Measurements from ENCODE around the gene METTL14.

METTL14 gene

DNA sequence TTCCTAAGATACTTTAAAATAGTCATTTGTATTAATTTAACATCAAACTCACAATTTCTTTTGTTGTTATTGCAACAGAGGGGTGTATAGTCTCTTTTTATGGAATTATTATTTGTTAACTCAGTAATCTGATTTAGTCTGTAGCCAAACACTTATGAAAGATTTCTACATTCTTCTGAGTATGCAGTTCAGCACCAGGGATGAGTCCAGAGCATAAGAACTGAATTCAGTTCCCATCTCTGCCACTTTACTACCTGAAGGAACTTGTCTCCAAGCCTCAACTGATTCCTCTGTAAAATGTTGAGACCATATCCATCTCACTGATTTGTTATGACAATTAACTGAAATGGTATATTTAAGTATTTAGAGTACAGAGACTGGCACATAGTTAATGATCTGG lies 45.5 kb downstream of the METTL14 start:
- in situ Hi-C loops (cut with MboI; ENCODE audit: low pct_unique_long_range_greater_than_20kb, low sequenced_read_pairs) = no loop called here
- no peak for DNase-seq

DNA sequence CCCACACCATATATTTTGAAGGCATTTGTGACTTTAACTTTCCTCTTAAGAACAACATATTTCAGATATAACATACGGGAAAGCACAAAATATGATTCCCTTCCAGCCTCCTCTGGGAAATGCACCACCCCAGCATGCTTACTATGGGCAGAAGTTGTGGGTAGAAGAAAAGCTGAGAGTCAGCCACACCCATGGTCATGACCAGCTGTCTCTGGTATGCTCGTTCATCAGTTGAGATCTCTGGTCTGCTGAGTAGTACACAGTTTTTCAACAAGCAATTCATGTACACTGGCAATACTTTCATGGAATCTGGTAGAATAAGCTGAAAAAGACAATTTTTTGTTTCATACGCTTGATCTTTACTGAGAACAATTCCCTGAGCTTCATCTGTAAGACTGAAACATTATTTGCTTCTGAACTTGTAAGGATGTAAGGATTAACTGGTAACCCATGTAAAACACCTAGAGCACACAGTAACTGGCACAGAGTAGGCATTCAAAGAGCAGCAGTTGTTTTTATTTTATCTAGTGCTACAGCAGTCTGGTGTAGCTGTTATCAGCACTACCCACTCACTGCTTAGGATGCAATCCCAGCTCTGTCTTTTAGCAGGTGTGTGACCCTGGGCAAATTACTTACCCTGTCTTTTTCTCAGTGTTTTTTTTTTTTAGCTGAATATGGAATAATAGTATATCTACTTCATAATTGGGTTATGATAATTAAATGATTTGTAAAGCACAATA lies 47.6 kb downstream of the METTL14 start:
- in situ Hi-C loops (cut with MboI; ENCODE audit: low pct_unique_long_range_greater_than_20kb, low sequenced_read_pairs) = no loop called here
- no peak for DNase-seq

DNA sequence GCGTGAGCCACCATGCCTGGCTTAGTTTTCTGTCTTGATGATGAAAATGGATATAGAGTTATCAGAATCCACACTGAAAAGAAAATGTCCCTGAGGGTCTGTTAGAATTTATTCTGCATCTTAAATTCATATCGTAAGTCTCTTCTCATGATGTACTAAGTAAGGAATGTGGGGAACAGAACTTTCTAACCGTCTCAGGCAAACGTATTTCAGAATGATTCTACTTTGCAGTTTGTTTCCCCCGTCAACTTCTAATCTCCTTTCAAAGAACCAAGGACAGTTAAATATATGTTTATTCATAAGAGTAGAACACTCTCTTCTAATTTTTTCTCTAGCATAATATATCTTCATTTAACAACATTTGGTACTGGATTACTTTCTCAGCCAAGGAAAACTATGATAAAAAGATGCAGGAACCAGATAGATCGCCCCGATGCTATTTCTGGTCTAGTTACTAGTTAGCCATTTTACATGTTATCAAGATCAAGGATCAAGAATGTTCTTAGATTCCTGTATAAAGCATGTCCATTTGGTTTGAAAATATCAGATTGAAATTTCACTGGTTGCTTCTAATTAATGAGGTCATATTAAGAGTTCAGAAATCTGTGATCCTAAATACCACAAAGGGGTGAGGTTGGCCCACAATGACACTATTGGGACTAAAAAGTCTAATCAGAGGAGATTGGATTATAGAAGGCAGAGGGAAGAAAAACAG lies 49.5 kb downstream of the METTL14 start:
- DNase-seq = no peak
- in situ Hi-C loops (cut with MboI; ENCODE audit: low pct_unique_long_range_greater_than_20kb, low sequenced_read_pairs) = no loop called here

DNA sequence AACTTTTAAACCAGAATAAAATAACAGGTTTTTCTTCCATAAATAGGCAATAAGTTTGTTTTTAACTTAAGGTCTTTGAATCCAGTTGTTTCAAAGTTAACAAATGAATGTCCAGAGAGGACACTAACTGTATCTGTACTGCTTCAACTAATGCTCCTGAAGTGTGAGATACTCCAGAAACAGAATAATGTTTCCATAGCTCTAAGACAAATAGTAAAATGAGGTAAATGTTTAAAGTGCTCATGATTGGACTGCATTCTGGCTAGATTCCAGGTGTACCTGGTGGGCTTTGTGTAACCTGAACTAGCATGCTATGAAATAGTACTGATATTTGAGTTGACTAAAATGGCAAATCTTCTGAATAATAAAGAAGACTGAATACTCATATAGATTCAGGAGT lies 51.7 kb downstream of the METTL14 start:
- no peak for DNase-seq
- in situ Hi-C loops (cut with MboI; ENCODE audit: low pct_unique_long_range_greater_than_20kb, low sequenced_read_pairs) = no loop called here

DNA sequence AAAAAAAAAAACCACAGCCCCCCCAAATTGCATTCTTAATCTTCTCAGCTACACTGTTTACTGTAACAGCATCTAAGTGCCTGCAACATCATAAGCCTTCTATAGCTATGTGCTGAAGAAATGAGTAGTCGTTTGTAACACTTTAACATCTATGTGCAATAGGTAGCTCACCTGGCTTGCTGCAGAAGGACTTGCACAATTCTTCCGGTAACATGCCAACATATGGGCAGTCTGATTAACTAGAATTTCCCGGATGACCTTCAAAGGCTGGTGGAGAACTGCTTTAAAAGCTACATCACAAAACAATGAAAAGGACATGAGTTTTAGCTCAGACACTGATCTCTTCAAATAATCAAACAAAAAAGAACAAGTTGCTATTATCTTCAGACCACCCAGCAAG lies 52.9 kb downstream of the METTL14 start:
- DNase-seq = no peak
- in situ Hi-C loops (cut with MboI; ENCODE audit: low pct_unique_long_range_greater_than_20kb, low sequenced_read_pairs) = no loop called here

DNA sequence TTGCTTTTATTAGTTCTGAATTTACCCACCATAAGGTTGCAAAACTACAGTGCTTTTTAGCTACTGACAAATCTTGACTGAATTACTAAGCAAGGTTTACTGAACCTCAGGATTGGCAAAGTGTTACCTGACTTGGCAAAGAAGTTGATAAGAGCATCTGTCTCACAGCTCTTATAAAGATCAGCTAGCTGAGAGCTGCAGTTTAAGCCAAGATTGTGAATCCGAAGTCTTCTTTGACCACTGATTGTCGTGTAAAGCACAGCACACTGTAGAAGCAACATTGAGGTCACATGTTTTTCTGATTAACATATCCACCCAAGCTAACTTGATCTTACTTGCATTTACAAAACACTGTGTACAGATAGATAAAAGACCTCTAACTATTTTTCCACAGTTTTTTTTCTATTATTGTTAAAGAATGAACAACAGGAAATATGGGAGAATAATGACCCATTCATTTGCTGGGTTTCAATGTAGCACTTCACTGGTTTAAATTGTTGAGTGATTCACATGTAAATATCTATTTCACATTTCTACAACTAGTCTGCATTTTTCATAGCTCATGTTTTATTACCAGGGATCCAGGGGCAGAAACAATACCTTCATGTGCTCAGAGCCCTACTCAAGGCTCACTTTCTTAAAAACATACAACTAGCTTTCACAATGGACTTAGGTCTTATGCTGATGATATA lies 54.0 kb downstream of the METTL14 start:
- in situ Hi-C loops (cut with MboI; ENCODE audit: low pct_unique_long_range_greater_than_20kb, low sequenced_read_pairs) = no loop called here
- DNase-seq = no peak

DNA sequence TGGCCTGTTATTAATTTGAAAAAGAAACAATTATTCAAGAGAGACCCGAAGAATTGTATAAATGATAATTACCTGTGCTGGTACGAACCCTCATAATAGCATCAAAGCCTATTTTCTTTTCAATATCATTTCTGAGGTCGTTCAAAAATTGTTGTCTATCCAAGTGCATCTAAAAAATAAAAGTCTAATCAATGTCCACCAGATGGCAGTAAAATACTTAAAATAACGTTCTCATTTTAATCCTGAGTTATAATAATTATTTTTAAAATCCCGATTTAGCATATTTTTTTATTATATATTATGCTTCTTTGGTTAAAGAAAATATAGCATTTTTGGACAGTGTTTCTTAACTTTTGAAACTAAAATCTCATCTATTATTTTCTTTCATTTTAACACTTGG lies 55.7 kb downstream of the METTL14 start:
- no peak for DNase-seq

DNA sequence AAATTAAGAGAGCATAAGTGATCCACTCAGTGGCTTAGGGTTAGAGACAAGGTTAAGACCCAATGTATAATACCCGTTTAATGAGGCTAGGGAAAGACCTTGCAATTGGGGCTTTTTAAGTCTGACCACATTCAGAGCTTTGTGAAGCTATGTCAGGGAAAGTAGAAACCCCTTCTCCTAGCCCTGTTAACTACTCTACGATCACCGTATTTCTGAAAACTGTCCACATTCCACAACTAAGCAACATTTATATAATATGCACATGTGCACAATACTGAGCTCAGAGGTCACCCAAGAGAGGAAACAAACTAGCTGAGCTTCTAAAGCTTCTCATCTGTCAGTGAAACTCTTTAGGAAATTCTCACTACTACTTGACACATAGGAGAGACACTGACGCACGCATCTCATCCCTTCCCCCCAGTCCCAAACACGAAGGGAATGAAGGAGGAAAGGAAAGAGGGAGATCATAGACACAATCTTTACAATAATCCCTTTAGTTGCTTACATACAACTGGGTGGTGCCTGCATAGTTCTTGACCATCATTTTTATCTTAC lies 56.2 kb downstream of the METTL14 start:
- DNase-seq = no peak
- in situ Hi-C loops (cut with MboI; ENCODE audit: low pct_unique_long_range_greater_than_20kb, low sequenced_read_pairs) = no loop called here

More for the DNA sequence above, 55.7 kb downstream of the METTL14 start:
- in situ Hi-C loops (cut with MboI; ENCODE audit: low pct_unique_long_range_greater_than_20kb, low sequenced_read_pairs) = no loop called here

DNA sequence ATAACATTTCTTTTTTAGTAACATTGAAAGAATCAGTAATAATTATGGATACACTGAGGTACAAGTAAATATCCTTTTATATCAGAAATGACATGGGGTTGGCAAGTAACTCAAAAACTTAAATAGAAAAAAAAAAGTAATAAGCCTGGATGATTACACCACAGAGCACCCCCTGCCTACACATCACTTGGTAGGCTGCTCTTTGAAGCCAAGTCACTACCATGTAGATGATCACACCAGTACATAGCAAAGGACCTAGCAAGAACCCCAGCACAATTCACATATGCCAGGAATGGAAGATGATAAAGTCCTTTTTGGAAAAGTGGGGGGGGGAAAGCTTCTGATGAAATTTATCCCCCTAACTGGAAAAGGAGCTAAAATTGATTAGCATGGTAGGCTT lies 56.9 kb downstream of the METTL14 start:
- in situ Hi-C loops (cut with MboI; ENCODE audit: low pct_unique_long_range_greater_than_20kb, low sequenced_read_pairs) = no loop called here
- DNase-seq = no peak

DNA sequence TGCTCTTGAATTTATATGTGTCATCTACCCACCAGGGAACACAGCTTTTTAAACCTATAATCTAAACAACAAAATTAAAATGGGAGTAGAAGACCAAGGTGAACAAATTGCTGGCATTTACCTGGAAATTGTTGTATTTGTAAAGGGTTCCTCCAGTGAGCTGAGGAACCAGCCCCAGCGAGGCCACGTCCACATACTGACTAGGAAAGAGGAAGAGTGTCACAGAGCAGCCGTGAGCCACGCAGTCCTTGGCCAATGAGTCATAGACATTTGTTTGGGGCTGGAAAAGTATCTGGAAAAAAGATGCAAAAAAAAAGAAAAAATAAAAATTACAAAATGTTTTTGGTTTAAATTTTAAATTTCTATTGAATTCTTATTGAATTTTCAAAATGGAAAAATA lies 58.7 kb downstream of the METTL14 start:
- no peak for DNase-seq
- in situ Hi-C loops (cut with MboI; ENCODE audit: low pct_unique_long_range_greater_than_20kb, low sequenced_read_pairs) = no loop called here

DNA sequence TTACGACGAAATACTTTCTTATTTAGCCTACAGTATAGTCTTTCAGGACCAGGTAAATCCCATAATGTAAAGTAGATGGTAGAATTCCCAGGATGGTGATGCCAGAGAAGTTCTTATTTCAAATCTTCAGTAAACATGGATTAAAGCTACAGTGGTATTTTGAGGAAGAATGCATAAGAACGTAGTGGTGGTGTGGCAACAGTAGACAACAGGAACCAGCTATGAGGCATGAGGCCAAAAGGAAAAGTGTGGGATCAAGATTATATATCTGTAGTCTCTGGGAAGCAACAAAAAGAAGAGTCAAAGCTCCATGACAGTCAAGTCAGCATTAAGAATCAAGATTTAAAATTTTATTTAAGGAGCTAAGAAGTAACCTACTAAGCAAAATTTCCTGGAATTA lies 60.2 kb downstream of the METTL14 start:
- DNase-seq = no peak

DNA sequence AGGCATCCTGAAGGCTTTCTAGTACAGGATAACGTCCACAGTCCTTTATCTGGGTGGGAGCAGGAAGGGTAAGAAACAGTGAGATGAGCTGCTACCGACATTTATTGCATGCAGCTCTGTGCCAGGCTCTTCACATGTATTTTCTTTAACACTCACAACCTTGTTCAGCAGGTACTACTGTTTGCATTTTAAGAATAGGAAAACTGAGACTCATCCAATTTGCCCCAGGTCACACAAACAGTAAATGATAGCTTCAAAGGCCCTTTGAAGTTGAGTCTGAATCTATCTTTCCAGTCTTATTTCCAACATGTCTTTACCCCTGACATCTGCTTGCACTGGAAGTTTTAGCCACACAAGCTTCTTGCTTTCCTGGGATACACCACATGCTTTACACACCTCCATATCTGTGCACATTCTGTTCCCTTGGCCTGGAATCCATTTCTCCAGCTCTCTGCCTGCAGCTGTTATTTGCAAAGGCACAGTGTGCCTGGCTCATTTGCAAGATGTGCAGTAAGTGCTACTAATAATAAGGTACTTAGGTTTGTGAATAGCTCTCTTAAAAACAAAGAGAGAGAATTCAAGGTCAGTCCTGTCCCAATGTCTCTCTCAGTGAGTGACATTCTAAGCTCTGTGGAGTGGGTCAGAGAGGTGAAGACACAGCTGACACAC lies 61.2 kb downstream of the METTL14 start:
- no peak for DNase-seq
- in situ Hi-C loops (cut with MboI; ENCODE audit: low pct_unique_long_range_greater_than_20kb, low sequenced_read_pairs) = no loop called here

More for the DNA sequence above, 60.2 kb downstream of the METTL14 start:
- in situ Hi-C loops (cut with MboI; ENCODE audit: low pct_unique_long_range_greater_than_20kb, low sequenced_read_pairs) = no loop called here

DNA sequence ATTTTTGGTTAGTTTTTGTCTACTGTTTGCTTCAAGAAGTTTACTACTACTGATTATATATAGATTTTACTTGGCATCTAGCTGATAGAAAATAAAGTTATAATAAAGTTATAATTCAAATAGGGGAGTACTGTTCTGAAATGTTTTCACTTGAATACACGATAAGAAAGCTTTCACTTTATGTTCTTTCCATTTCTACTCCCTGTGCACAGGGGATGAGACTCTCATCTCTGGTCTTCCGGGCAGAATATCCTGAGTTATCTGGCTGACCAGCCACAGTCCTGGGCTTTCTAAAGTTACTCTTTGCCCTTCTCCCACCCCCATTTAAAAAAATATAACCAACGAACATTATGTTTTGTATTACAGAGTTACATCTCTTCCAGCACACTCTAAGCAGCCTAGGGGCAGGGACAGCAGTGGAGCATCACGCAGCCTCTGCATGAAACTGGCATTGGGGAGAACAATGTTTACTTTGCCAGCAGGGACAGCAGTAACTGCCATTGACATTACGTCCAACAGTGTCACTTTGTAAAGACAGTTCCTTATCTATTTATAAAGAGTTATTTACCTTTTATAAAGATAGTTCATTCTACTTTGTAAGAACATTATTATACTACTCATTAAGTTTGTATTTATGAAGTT lies 64.3 kb downstream of the METTL14 start:
- in situ Hi-C loops (cut with MboI; ENCODE audit: low pct_unique_long_range_greater_than_20kb, low sequenced_read_pairs) = no loop called here
- DNase-seq = no peak

DNA sequence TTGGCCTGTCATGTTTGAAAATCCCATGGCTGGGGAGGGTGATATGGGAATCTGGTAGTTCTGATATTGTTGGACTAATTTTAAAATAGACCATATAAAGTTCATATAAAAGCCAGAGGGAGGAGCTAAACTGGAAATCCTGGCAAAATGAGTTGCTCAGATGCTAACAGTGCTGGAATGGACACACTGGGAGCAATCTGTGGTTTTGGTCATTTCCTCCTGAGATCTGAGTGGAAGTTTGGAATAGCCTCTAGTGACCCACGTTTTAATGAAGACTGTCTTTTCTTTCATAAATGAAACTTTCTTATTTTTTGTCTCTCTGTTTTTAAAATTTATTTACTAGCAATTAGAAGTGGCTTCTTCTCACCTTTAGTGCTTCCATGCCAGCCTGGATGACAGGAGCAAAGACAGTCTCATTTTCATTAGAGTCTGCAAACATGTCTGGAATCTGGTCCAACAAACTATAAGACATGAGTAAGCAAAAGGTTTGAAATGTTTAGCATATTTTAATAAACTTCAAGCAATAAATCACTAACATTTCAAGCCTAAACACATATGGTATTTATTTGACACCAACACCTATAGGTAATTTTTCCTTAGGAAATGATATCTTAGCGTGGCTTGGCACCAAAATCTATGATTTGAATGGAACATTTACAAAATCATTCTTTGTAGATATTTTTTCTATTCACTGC lies 66.6 kb downstream of the METTL14 start:
- in situ Hi-C loops (cut with MboI; ENCODE audit: low pct_unique_long_range_greater_than_20kb, low sequenced_read_pairs) = no loop called here
- no peak for DNase-seq

DNA sequence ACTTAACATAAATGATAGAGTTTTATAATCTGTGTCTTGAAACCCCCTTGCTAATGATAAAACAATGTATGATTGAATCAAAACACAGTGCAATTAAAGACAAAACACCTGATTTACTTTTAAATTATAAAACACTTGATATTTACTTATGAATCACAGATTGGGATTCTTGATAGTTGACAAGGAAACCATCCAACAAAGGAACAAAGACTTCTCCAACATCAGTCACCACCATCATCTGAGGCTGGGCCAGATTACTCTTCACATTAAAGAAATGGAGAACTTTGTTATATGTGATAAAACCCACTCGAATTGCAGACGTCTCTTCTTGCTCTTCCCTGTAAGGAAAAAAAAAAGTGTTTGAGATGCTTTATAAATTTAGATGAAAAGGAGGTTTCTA lies 67.4 kb downstream of the METTL14 start:
- DNase-seq = no peak
- in situ Hi-C loops (cut with MboI; ENCODE audit: low pct_unique_long_range_greater_than_20kb, low sequenced_read_pairs) = no loop called here

DNA sequence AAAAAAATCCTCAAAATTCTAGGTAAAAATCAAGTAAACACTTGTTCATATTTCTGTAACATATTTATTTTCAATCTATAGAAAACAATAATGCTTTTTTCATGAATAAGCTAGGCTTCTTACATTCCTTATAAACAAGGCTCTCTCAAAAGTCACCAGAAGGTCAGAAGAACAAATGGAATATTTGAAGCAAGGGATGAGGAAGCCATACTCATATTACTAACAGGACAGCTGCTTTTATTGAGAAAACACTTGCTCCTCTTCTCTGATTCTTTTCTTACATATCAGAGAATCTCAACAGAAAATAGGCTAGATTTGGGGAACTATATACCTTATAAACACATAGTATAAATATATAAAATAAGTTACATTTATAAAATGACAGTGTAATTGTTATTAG lies 67.9 kb downstream of the METTL14 start:
- DNase-seq = no peak
- in situ Hi-C loops (cut with MboI; ENCODE audit: low pct_unique_long_range_greater_than_20kb, low sequenced_read_pairs) = no loop called here

DNA sequence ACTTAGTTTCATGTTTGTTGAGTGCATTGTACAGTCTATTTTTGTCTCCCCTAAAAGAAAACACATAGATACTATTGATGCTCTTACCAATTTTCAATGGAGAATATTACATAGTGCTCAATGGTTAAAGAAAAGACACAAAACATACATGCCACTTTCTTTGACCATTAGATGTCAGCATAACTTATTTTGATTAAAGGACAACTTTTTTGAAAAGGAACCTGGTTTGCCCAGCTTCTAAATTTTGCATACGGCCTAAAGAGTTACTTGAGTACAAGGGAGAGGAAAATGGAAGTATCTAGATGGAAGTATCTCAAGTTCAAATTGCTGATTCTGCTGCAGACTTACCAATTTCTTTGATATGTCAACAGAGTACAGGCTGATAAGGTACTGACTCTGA lies 68.5 kb downstream of the METTL14 start:
- in situ Hi-C loops (cut with MboI; ENCODE audit: low pct_unique_long_range_greater_than_20kb, low sequenced_read_pairs) = no loop called here
- no peak for DNase-seq

DNA sequence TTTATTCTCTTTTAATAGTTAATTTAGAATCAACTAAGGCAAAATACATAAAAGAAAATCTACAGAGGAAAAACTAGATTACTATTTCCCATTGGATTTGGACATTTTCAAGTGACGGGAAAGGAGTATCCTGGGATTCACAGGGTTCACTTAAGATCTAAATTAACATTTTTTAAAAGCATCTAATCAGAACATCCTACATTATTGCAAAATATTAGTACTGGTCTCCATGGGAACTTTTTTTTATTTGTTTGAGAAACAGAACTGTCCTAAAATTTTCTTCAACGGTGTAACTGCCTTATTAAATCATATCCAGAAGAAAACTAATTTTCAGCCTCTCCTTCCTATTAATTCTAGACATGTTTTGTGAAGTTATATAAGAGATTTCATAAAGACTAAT lies 69.7 kb downstream of the METTL14 start:
- in situ Hi-C loops (cut with MboI; ENCODE audit: low pct_unique_long_range_greater_than_20kb, low sequenced_read_pairs) = no loop called here

More for the DNA sequence above, 69.7 kb downstream of the METTL14 start:
- no peak for DNase-seq
